ENCODE measurements around the gene MANEA. TPM values are rescaled to one million over a fixed set of nuclear protein-coding genes. Genes with fewer than 3 reads are reported as not detected.

Gene MANEA
- total RNA-seq, 6 experiments from 2014 or later: 12.5 to 32.7 (median 22.1) TPM

DNA sequence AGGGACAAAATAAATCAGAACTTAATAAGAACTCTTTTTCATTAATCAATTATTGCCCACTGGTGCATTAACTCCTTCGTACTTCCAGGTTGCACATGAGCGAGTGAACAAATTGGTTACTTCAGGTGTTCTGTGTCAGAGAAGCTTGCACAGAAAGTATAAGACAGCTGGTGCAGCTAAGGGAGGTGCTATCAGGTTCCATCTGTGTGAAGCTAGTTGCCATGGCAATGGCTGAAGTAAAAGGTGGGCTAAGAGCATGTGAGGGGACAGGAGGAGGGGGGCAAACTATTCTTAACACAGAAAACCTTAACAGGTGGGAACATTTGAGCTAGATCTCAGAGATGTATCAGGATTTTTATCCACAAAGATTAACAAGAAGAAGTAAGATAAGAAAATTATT is 81.6 kb downstream of the MANEA start:
- Histone ChIP-seq H3K27ac (no peak overlapping the region), H3K27me3 (no peaks in the 10 kb centered on the region), H3K9me3 (no peaks in the 10 kb centered on the region), H3K4me3 (no peak overlapping the region), H3K36me3 (no peaks in the 10 kb centered on the region), H3K4me1 (no peaks in the 10 kb centered on the region)
- intact Hi-C loops (cut with DNase I): no loop called here
- TF ChIP-seq CTCF (IDR thresholded peaks at IDR 0.05) (no peak), POLR2A (IDR thresholded peaks at IDR 0.05) (no peak)
- DNase-seq: no peak
- 59% methylated on average over 2 of the region's 2 CpGs for WGBS (ENCODE audit: insufficient coverage, low coverage, low lambda C conversion rate, missing lambda C conversion rate)
- no peak for ATAC-seq
